ENCODE results near the gene PREB. TPM values are rescaled to one million over a fixed set of nuclear protein-coding genes. Genes with fewer than 3 reads are reported as not detected.

PREB gene
- total RNA-seq, 2 experiments from 2014 or later = 12.3 to 12.6 TPM

- intact Hi-C loops (cut with DNase I, micrococcal nuclease) = loop anchor here in 1 of 2 experiments (5.0 kb wide), 1 partner anchor 33 kb away; no protein-coding TSS in a partner anchor
- no peak for DNase-seq
- H3K27me3 Mint-ChIP-seq = peaks cover 20% of the 10 kb centered on the region
- Histone ChIP-seq H3K9me3 (ENCODE audit: control insufficient read depth in 1 of 2, insufficient read depth in 1 of 2, low read length in 2 of 2) (peaks cover 0 to 3% of the 10 kb centered on the region in 2 experiments), H3K27me3 (ENCODE audit: control insufficient read depth in 1 of 2, insufficient read depth in 2 of 2, low read length in 2 of 2) (peaks cover 0 to 4% of the 10 kb centered on the region in 2 experiments), H3K36me3 (ENCODE audit: insufficient read depth, low read length) (no peaks in the 10 kb centered on the region), H3K4me1 (ENCODE audit: insufficient read depth, low read length) (no peaks in the 10 kb centered on the region), H3K27ac (ENCODE audit: low read depth in 1 of 2, low read length in 2 of 2) (no peak overlapping the region), H3K4me3 (ENCODE audit: low read length) (no peak overlapping the region)
- no peaks in the 10 kb centered on the region for H3K36me3 Mint-ChIP-seq (ENCODE audit: low read depth)
- no peaks in the 10 kb centered on the region for H3K4me1 Mint-ChIP-seq (ENCODE audit: low read depth)
- POLR2A ChIA-PET = interaction anchor here (1.2 kb wide), 1 partner anchor 24 kb away, joined by 3 read pairs; no protein-coding TSS in a partner anchor
- H3K4me3 Mint-ChIP-seq = no peak overlapping the region
- TF ChIP-seq CTCF (IDR thresholded peaks at IDR 0.05) = no peak
- CTCF ChIA-PET = no interaction called here
- no peak overlapping the region for H3K27ac Mint-ChIP-seq
- peaks cover 5% of the 10 kb centered on the region for H3K9me3 Mint-ChIP-seq
- no peak for ATAC-seq (ENCODE audit: poor library complexity)
These were observed 11.2 kb upstream of the PREB start for GRCh38 chr2:27145682-27146081.

DNA sequence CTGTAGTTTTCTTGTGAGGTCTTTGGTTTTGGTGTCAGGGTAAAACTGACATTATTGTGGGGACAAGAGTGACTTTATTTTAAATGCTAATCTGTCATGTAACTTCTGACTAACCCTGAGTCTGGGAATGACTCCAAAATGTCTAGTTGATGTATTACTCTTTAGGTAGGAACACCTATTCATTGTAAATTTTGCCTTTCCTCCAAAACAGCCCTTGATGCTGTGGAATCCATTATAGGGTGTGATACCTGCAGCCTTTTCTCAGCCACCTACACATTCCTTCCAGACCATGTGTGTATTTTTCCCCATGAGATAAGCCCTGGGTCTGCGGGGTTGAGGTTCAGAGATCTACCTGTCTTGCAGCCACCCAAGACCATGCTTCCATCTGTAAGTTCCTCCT is 8.8 kb upstream of the PREB start:
- CTCF ChIA-PET = no interaction called here
- POLR2A ChIA-PET = no interaction called here
- Histone ChIP-seq H3K27ac (ENCODE audit: low read depth in 1 of 2, low read length in 2 of 2) (no peak overlapping the region), H3K27me3 (ENCODE audit: control insufficient read depth in 1 of 2, insufficient read depth in 2 of 2, low read length in 2 of 2) (peaks cover 0 to 4% of the 10 kb centered on the region in 2 experiments), H3K4me3 (ENCODE audit: low read length) (no peak overlapping the region), H3K4me1 (ENCODE audit: insufficient read depth, low read length) (no peaks in the 10 kb centered on the region), H3K36me3 (ENCODE audit: insufficient read depth, low read length) (no peaks in the 10 kb centered on the region), H3K9me3 (ENCODE audit: control insufficient read depth in 1 of 2, insufficient read depth in 1 of 2, low read length in 2 of 2) (peaks cover 0 to 3% of the 10 kb centered on the region in 2 experiments)
- ATAC-seq (ENCODE audit: poor library complexity) (no peak), DNase-seq (no peak)
- H3K4me3 Mint-ChIP-seq = no peak overlapping the region
- H3K27me3 Mint-ChIP-seq = peaks cover 18% of the 10 kb centered on the region
- peaks cover 5% of the 10 kb centered on the region for H3K9me3 Mint-ChIP-seq
- intact Hi-C loops (cut with DNase I, micrococcal nuclease) = no loop called here
- H3K36me3 Mint-ChIP-seq (ENCODE audit: low read depth) = no peaks in the 10 kb centered on the region
- no peaks in the 10 kb centered on the region for H3K4me1 Mint-ChIP-seq (ENCODE audit: low read depth)
- no peak overlapping the region for H3K27ac Mint-ChIP-seq
- TF ChIP-seq CTCF (IDR thresholded peaks at IDR 0.05) = no peak

DNA sequence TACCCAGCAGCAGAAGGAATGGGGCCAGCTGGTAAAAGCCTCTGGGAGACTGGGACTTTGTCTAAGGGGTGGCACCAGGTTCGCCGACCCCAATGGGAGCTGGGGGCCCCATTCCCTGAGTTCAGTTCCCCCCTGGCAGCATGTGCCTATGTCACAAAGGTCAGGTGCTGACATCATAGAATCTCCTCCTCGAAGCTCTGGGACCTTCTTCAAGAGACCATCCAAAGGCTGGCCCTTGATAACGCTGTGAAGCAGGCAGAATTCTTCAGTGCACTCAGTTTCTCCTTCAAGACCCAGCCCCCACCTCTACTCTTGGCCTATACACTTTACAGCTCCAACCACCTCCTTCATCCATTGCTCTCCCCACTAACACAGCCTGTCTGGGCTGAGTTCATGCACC is 4.9 kb upstream of the PREB start, which contains the start of gene PRR30:
PRR30 (minus strand) TSS at position 101 of the 400 bp plus-strand sequence. CDS start 1,081 bp downstream, outside the sequence.
- H3K27ac ChIP-seq (ENCODE audit: low read depth in 1 of 2, low read length in 2 of 2) = no peak within 1 kb of the TSS
- H3K9me3 Mint-ChIP-seq = peaks cover 5% of the 10 kb centered on the region
- DNase-seq (no peak), ATAC-seq (ENCODE audit: poor library complexity) (no peak)
- H3K36me3 ChIP-seq (ENCODE audit: insufficient read depth, low read length) = no peaks in the 10 kb centered on the region
- H3K27me3 ChIP-seq (ENCODE audit: control insufficient read depth in 1 of 2, insufficient read depth in 2 of 2, low read length in 2 of 2) = no peaks in the 10 kb centered on the region
- peaks cover 6% of the 10 kb centered on the region for H3K27me3 Mint-ChIP-seq
- H3K4me3 Mint-ChIP-seq = peak within 1 kb of the TSS; percentile 52
- intact Hi-C loops (cut with DNase I, micrococcal nuclease) = loop anchor here in 1 of 2 experiments (5.0 kb wide), 1 partner anchor 238 kb away; no protein-coding TSS in a partner anchor
- peaks cover 3% of the 10 kb centered on the region for H3K4me1 Mint-ChIP-seq (ENCODE audit: low read depth)
- H3K36me3 Mint-ChIP-seq (ENCODE audit: low read depth) = no peaks in the 10 kb centered on the region
- ChIA-PET POLR2A (no interaction called here), CTCF (interaction anchor here (0.6 kb wide), 1 partner anchor 30 kb away, joined by 3 read pairs; no protein-coding TSS in a partner anchor)
- H3K9me3 ChIP-seq (ENCODE audit: control insufficient read depth in 1 of 2, insufficient read depth in 1 of 2, low read length in 2 of 2) = peaks cover 0 to 3% of the 10 kb centered on the region in 2 experiments
- H3K4me3 ChIP-seq (ENCODE audit: low read length) = no peak within 1 kb of the TSS
- H3K4me1 ChIP-seq (ENCODE audit: insufficient read depth, low read length) = peaks cover 6% of the 10 kb centered on the region
- no peak within 1 kb of the TSS for H3K27ac Mint-ChIP-seq
- TF ChIP-seq CTCF (IDR thresholded peaks at IDR 0.05) = no peak
